Measurements from ENCODE around the gene NMNAT2.

NMNAT2 gene

GRCh38 chr1:183289051-183289496, 129.1 kb downstream of the NMNAT2 start:
- Histone ChIP-seq H3K36me3 (no peaks in the 10 kb centered on the region), H3K27ac (no peak overlapping the region), H3K4me3 (no peak overlapping the region), H3K4me2 (no peak overlapping the region), H3K9me3 (replicated peaks in 1 of 11) (no peaks in the 10 kb centered on the region), H3K9ac (no peak overlapping the region), H3K4me1 (peaks cover 0 to 4% (median 0%) of the 10 kb centered on the region in 10 experiments; a peak in 2 of 20 replicates), H3K27me3 (no peaks in the 10 kb centered on the region), H4K20me1 (no peaks in the 10 kb centered on the region)
- no peak for TF ChIP-seq Cebpa-rat (IDR thresholded peaks at IDR 0.05)

- no peaks in the 10 kb centered on the region for H3K9me3 ChIP-seq (replicated peaks in 1 of 11)
- no peak overlapping the region for H3K4me2 ChIP-seq
- no peaks in the 10 kb centered on the region for H3K27me3 ChIP-seq
- H3K4me3 ChIP-seq, result no peak overlapping the region
- TF ChIP-seq Cebpa-rat (IDR thresholded peaks at IDR 0.05), result no peak
- no peak overlapping the region for H3K9ac ChIP-seq
- no peaks in the 10 kb centered on the region for H3K36me3 ChIP-seq
- H3K27ac ChIP-seq, result no peak overlapping the region
- H3K4me1 ChIP-seq, result peaks cover 0 to 4% (median 0%) of the 10 kb centered on the region in 10 experiments; a peak in 2 of 20 replicates
- H4K20me1 ChIP-seq, result no peaks in the 10 kb centered on the region
These were observed 129.6 kb downstream of the NMNAT2 start for GRCh38 chr1:183288583-183288982.

GRCh38 chr1:183287191-183287675, 130.9 kb downstream of the NMNAT2 start:
- Histone ChIP-seq H3K27me3 (no peaks in the 10 kb centered on the region), H4K20me1 (no peaks in the 10 kb centered on the region), H3K36me3 (no peaks in the 10 kb centered on the region), H3K9ac (no peak overlapping the region), H3K4me2 (no peak overlapping the region), H3K27ac (no peak overlapping the region), H3K9me3 (replicated peaks in 1 of 11) (no peaks in the 10 kb centered on the region), H3K4me1 (peaks cover 0 to 4% (median 0%) of the 10 kb centered on the region in 10 experiments; a peak in 2 of 20 replicates), H3K4me3 (no peak overlapping the region)
- no peak for TF ChIP-seq Cebpa-rat (IDR thresholded peaks at IDR 0.05)

GRCh38 chr1:183285746-183286145, 132.4 kb downstream of the NMNAT2 start:
- Histone ChIP-seq H3K9me3 (replicated peaks in 1 of 11) (no peaks in the 10 kb centered on the region), H3K4me3 (no peak overlapping the region), H3K36me3 (no peaks in the 10 kb centered on the region), H3K4me2 (no peak overlapping the region), H3K27ac (no peak overlapping the region), H3K27me3 (no peaks in the 10 kb centered on the region), H3K4me1 (peaks cover 0 to 13% (median 6%) of the 10 kb centered on the region in 10 experiments; a peak in 13 of 20 replicates), H3K9ac (no peak overlapping the region), H4K20me1 (no peaks in the 10 kb centered on the region; a peak in 1 of 22 replicates)
- TF ChIP-seq Cebpa-rat (IDR thresholded peaks at IDR 0.05), result no peak

- Histone ChIP-seq H3K4me2 (no peak overlapping the region), H3K27me3 (no peaks in the 10 kb centered on the region), H3K4me3 (no peak overlapping the region), H3K9ac (no peak overlapping the region), H4K20me1 (no peaks in the 10 kb centered on the region; a peak in 1 of 22 replicates), H3K36me3 (no peaks in the 10 kb centered on the region), H3K27ac (no peak overlapping the region), H3K9me3 (replicated peaks in 1 of 11) (no peaks in the 10 kb centered on the region), H3K4me1 (peaks cover 0 to 16% (median 8%) of the 10 kb centered on the region in 10 experiments; a peak in 18 of 20 replicates)
- TF ChIP-seq Cebpa-rat (IDR thresholded peaks at IDR 0.05), result no peak
These were observed 132.9 kb downstream of the NMNAT2 start for GRCh38 chr1:183285256-183285655.

GRCh38 chr1:183284086-183284485, 134.1 kb downstream of the NMNAT2 start:
- TF ChIP-seq Cebpa-rat (IDR thresholded peaks at IDR 0.05), result no peak

GRCh38 chr1:183283286-183283685, 134.9 kb downstream of the NMNAT2 start:
- Histone ChIP-seq H3K27me3 (no peaks in the 10 kb centered on the region), H3K4me3 (no peak overlapping the region), H3K4me2 (no peak overlapping the region), H4K20me1 (no peaks in the 10 kb centered on the region; a peak in 1 of 22 replicates), H3K9me3 (replicated peaks in 1 of 11) (no peaks in the 10 kb centered on the region), H3K9ac (0 out of 22 replicates have a peak overlapping the region, but pooled peaks of 1 of the 11 experiments have one; percentile 39), H3K36me3 (no peaks in the 10 kb centered on the region), H3K4me1 (peaks cover 18 to 36% (median 26%) of the 10 kb centered on the region in 10 experiments), H3K27ac (no peak overlapping the region)
- TF ChIP-seq Cebpa-rat (IDR thresholded peaks at IDR 0.05), result no peak

More at GRCh38 chr1:183284086-183284485, 134.1 kb downstream of the NMNAT2 start:
- Histone ChIP-seq H3K27ac (no peak overlapping the region), H4K20me1 (no peaks in the 10 kb centered on the region; a peak in 1 of 22 replicates), H3K9me3 (replicated peaks in 1 of 11) (no peaks in the 10 kb centered on the region), H3K4me2 (no peak overlapping the region), H3K4me1 (peaks cover 10 to 28% (median 18%) of the 10 kb centered on the region in 10 experiments), H3K36me3 (no peaks in the 10 kb centered on the region), H3K27me3 (no peaks in the 10 kb centered on the region), H3K4me3 (no peak overlapping the region), H3K9ac (no peak overlapping the region)

- TF ChIP-seq Cebpa-rat (IDR thresholded peaks at IDR 0.05), result no peak
- Histone ChIP-seq H3K9ac (no peak overlapping the region), H3K4me3 (no peak overlapping the region), H3K27me3 (no peaks in the 10 kb centered on the region), H3K4me2 (no peak overlapping the region), H3K27ac (no peak overlapping the region), H3K36me3 (no peaks in the 10 kb centered on the region), H3K4me1 (peaks cover 19 to 45% (median 33%) of the 10 kb centered on the region in 10 experiments), H3K9me3 (replicated peaks in 1 of 11) (no peaks in the 10 kb centered on the region), H4K20me1 (no peaks in the 10 kb centered on the region; a peak in 1 of 22 replicates)
These were observed 135.9 kb downstream of the NMNAT2 start for GRCh38 chr1:183282101-183282855.

- no peak overlapping the region for H3K9ac ChIP-seq
- no peak overlapping the region for H3K4me3 ChIP-seq
- no peaks in the 10 kb centered on the region; a peak in 1 of 22 replicates for H4K20me1 ChIP-seq
- no peaks in the 10 kb centered on the region for H3K9me3 ChIP-seq (replicated peaks in 1 of 11)
- H3K27ac ChIP-seq, result no peak overlapping the region
- peak overlapping the region in 1 of 11 experiments; percentile 15; a peak in 1 of 22 replicates for H3K4me2 ChIP-seq
- peaks cover 23 to 48% (median 36%) of the 10 kb centered on the region in 10 experiments for H3K4me1 ChIP-seq
- TF ChIP-seq Cebpa-rat (IDR thresholded peaks at IDR 0.05), result no peak
- no peaks in the 10 kb centered on the region for H3K27me3 ChIP-seq
- H3K36me3 ChIP-seq, result no peaks in the 10 kb centered on the region
These were observed 136.6 kb downstream of the NMNAT2 start for GRCh38 chr1:183281553-183282091.

All from BLaER1 treated with 17β-estradiol and CSF1 and Interleukin-3, amounts not matched to agents 10 nM and 100 nM (cell line).